Measurements from ENCODE around the gene ZC3H13. TPM values are rescaled to one million over a fixed set of nuclear protein-coding genes. Genes with fewer than 3 reads are reported as not detected.

Gene ZC3H13
- total RNA-seq, 3 donors from 2014 or later (not counting 1 experiment from before 2014, with no cell fraction given): 54.3 to 75.3 (median 65.8) TPM

DNA sequence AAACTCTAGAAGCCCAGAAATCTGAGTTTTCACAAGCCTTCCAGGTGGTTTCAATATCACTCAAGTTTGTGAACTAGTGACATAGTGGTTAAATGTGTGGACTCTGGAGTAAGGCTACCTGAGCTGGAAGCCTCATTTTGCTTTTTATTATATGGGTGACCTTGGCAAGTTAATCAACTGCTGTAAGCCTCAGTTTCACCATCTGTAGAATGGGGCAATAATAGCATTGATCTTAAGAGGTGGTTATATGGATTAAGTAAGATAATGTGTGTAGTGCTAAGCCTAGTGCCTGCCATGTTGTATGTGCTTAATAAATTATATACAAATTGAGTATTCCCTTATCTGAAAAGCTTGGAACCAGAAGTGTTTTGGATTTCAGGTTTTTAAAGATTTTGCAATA is 135.5 kb downstream of the ZC3H13 start:
- DNase-seq (no peak), ATAC-seq (no peak)
- H3K9me3 ChIP-seq (ENCODE audit: control insufficient read depth, insufficient read depth, low read length): no peaks in the 10 kb centered on the region
- H3K27ac Mint-ChIP-seq: no peak overlapping the region
- no peaks in the 10 kb centered on the region for H3K4me1 ChIP-seq (ENCODE audit: control insufficient read depth, insufficient read depth, low read length)
- H3K36me3 ChIP-seq (ENCODE audit: control insufficient read depth, insufficient read depth, low read length): no peaks in the 10 kb centered on the region
- intact Hi-C loops (cut with micrococcal nuclease): no loop called here
- H3K4me3 Mint-ChIP-seq: no peak overlapping the region
- no peak for TF ChIP-seq CTCF (IDR thresholded peaks at IDR 0.05)
- no peaks in the 10 kb centered on the region for H3K27me3 ChIP-seq (ENCODE audit: control insufficient read depth, insufficient read depth, low read length)
- peaks cover 3 to 21% of the 10 kb centered on the region in 2 donors for H3K27me3 Mint-ChIP-seq (ENCODE audit: low read depth in 2 of 2)
- H3K9me3 Mint-ChIP-seq: no peaks in the 10 kb centered on the region
- H3K36me3 Mint-ChIP-seq: no peaks in the 10 kb centered on the region
- H3K4me1 Mint-ChIP-seq: no peaks in the 10 kb centered on the region
- H3K27ac ChIP-seq (ENCODE audit: low read length): no peak overlapping the region
- no peak overlapping the region for H3K4me3 ChIP-seq (ENCODE audit: low read length)

GRCh38 chr13:45915686-45916439 is 136.7 kb downstream of the ZC3H13 start:
- Mint-ChIP-seq H3K27me3 (ENCODE audit: low read depth in 2 of 2) (peaks cover 3 to 21% of the 10 kb centered on the region in 2 donors), H3K4me1 (no peaks in the 10 kb centered on the region), H3K36me3 (no peaks in the 10 kb centered on the region), H3K27ac (no peak overlapping the region), H3K9me3 (no peaks in the 10 kb centered on the region), H3K4me3 (no peak overlapping the region)
- Histone ChIP-seq H3K27me3 (ENCODE audit: control insufficient read depth, insufficient read depth, low read length) (no peaks in the 10 kb centered on the region), H3K4me1 (ENCODE audit: control insufficient read depth, insufficient read depth, low read length) (no peaks in the 10 kb centered on the region), H3K4me3 (ENCODE audit: low read length) (no peak overlapping the region), H3K9me3 (ENCODE audit: control insufficient read depth, insufficient read depth, low read length) (no peaks in the 10 kb centered on the region), H3K36me3 (ENCODE audit: control insufficient read depth, insufficient read depth, low read length) (no peaks in the 10 kb centered on the region), H3K27ac (ENCODE audit: low read length) (no peak overlapping the region)
- DNase-seq: no peak
- 99% methylated on average over 5 of the region's 7 CpGs for WGBS (ENCODE audit: insufficient coverage)
- ATAC-seq: no peak
- intact Hi-C loops (cut with micrococcal nuclease): no loop called here
- no peak for TF ChIP-seq CTCF (IDR thresholded peaks at IDR 0.05)

DNA sequence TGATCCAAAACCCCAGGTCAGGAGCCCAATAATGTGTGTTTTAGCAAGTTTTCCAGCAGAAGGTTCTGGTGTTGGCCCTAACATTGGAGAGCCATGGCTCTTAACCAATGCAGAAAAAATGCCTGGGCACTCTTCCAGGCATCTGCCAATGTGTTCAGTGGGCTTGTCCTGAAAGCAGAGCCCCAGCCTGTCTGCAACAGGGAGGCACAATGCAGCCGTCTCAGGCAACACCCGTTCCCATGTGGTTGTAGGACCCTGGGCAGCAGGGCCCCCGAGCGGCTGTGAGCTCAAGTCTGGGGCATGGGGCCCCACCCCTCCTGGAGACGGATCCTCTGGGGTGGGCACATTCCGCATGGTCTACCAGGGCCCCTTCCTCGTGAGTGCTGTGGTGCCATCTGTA is 142.9 kb downstream of the ZC3H13 start:
- Histone ChIP-seq H3K27me3 (ENCODE audit: control insufficient read depth, insufficient read depth, low read length) (no peaks in the 10 kb centered on the region), H3K9me3 (ENCODE audit: control insufficient read depth, insufficient read depth, low read length) (no peaks in the 10 kb centered on the region), H3K27ac (ENCODE audit: low read length) (no peak overlapping the region), H3K4me1 (ENCODE audit: control insufficient read depth, insufficient read depth, low read length) (no peaks in the 10 kb centered on the region), H3K4me3 (ENCODE audit: low read length) (no peak overlapping the region), H3K36me3 (ENCODE audit: control insufficient read depth, insufficient read depth, low read length) (no peaks in the 10 kb centered on the region)
- Mint-ChIP-seq H3K36me3 (no peaks in the 10 kb centered on the region), H3K4me3 (no peak overlapping the region), H3K27ac (no peak overlapping the region), H3K9me3 (no peaks in the 10 kb centered on the region), H3K27me3 (ENCODE audit: low read depth in 2 of 2) (peaks cover 0 to 5% of the 10 kb centered on the region in 2 donors), H3K4me1 (no peaks in the 10 kb centered on the region)
- no peak for DNase-seq
- TF ChIP-seq CTCF (IDR thresholded peaks at IDR 0.05): no peak
- ATAC-seq: no peak
- intact Hi-C loops (cut with micrococcal nuclease): no loop called here
- WGBS (ENCODE audit: insufficient coverage): 77% methylated on average over 7 of the region's 7 CpGs

DNA sequence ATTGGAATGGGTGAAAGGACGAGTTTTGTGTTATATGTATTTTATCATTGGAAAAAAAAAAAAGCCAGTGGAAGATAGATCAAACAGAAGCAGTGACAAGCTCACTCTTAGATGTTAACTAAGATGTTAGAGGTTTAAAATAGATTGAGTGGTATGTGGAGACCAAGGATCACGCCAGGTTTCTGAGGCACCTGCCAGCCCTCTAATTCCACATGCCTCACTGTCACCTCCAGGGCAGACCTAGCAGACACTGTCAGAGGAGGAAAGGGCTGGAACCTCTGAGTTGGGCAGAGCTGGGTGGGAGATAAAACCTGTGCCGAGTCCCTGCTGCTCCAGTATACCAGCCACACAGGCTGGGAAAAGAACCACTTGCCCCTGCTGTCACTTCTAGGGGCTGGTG is 143.5 kb downstream of the ZC3H13 start:
- H3K27me3 Mint-ChIP-seq (ENCODE audit: low read depth in 2 of 2): peaks cover 3 to 9% of the 10 kb centered on the region in 2 donors
- ATAC-seq (no peak), DNase-seq (no peak)
- H3K4me1 ChIP-seq (ENCODE audit: control insufficient read depth, insufficient read depth, low read length): no peaks in the 10 kb centered on the region
- no peak overlapping the region for H3K4me3 Mint-ChIP-seq
- no peaks in the 10 kb centered on the region for H3K4me1 Mint-ChIP-seq
- no peaks in the 10 kb centered on the region for H3K36me3 Mint-ChIP-seq
- intact Hi-C loops (cut with micrococcal nuclease): no loop called here
- H3K9me3 Mint-ChIP-seq: no peaks in the 10 kb centered on the region
- no peaks in the 10 kb centered on the region for H3K9me3 ChIP-seq (ENCODE audit: control insufficient read depth, insufficient read depth, low read length)
- no peak overlapping the region for H3K4me3 ChIP-seq (ENCODE audit: low read length)
- H3K27ac ChIP-seq (ENCODE audit: low read length): no peak overlapping the region
- WGBS (ENCODE audit: insufficient coverage): 80% methylated on average over 3 of the region's 3 CpGs
- no peaks in the 10 kb centered on the region for H3K36me3 ChIP-seq (ENCODE audit: control insufficient read depth, insufficient read depth, low read length)
- no peak overlapping the region for H3K27ac Mint-ChIP-seq
- no peaks in the 10 kb centered on the region for H3K27me3 ChIP-seq (ENCODE audit: control insufficient read depth, insufficient read depth, low read length)
- no peak for TF ChIP-seq CTCF (IDR thresholded peaks at IDR 0.05)
